GM10847 (cell line): ENCODE measurements around the gene SARDH.

Source experiments
- POLR2A ChIP-seq: IDR thresholded peaks from 2 replicates; pipeline ENCODE4 v1.6.1; 2011; ENCODE audit not compliant: insufficient read length; ENCODE audit errors: extremely low read depth

Gene SARDH

DNA sequence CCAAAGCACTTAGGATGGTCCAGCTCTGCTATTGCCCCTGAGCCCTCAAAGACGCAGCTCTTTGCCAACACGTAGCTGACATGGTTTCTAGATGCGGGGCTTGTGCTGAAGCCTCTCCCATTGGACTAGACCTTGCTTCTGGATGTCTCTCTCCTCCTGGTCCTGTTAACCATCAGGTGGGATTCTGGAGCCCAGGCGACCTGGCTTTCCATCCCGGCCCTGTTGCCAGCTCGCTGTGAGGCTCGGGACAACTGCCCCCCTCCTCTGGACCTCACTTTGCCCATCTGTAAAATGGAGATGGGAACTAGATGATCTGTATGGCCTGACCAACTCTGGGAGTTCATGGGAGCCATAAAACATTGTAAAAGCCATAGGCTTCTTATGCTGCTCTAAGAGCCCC lies 98.0 kb downstream of the SARDH start:
- no peak for TF ChIP-seq POLR2A

DNA sequence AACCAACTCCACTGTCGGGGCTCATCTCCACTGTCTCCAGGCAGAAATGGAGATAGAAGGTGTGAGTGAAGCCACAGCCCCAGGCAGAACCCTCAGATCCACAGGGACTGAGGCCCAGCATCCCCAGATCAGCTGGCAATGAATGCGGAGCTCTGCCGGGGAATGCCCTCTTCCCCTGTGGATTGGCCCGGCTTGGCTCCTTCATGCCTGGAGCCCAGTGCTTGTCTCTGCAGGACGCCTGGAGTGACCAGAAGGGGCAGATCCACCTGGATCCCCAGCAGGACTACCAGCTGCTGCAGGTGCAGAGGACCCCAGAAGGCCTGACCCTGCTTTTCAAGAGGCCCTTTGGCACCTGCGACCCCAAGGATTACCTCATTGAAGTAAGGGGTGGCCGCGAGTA lies 98.5 kb downstream of the SARDH start:
- no peak for TF ChIP-seq POLR2A

DNA sequence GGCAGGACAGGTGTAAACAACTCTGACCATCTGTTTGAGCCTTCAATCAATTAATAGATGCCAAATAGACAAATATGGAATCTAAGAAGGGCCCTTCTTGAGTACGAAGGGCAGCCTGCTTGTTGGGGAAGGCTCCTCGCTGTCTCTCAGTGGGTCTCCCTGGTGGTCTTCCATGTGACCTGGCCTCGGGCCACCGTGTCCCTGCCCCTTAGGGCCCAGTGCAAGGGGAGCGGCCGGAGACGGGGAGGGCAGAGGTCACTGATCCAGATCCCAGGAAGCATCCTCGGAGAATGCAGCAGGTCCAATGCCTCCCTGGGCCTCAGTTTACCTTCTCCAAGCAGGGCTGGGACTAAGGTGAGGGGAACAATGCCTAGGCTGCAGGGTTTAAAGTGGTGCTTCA lies 99.4 kb downstream of the SARDH start:
- no peak for TF ChIP-seq POLR2A

DNA sequence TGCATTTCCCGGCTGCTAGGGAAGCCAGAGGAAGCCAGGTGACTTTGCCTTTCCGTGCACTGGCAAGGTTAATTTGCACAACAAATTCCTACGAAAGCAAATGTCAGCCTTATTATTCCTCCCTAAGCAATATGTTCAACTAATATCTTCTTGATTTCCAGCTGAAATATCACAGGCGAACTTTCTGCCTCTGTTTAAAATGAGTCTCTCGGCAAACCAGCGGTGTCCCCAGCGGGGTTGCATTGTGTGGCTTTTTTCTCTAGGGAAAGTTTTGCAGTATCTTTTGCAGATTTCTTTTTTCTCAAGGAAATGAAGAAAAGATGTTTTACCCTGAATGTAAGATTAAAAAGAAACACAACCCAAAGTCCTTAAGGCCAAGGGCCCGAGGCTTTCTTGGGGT lies 100.1 kb downstream of the SARDH start:
- TF ChIP-seq POLR2A = no peak

DNA sequence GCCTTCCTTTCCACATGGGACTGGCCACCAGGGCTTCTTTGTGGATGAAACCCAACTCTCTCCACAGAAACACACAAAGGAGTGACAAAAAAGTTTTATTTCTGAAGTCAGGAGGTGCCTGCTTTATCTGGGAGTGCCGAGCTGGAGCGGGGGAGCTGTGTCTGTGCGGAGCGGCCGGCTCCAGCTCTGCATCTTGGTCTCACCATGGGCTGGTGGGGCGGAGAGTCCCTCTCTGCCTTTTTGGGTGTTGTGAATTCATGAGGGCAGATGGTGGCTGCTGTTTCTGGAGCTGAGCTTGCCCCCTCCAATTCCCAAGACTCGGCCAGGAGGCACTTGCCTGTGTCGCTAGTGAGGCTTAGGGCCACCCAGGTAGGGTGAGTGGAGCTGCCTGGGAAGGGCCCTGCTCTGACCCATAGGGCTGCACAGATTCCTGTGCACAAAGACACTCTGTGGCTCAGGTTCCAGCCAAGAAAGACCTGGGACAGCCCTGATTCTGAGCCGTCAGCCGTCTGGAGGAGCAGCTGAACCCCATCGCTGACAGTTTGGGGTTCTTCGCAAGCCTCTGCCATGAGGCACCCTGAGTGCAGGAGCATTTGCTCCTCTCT lies 100.6 kb downstream of the SARDH start:
- no peak for TF ChIP-seq POLR2A

DNA sequence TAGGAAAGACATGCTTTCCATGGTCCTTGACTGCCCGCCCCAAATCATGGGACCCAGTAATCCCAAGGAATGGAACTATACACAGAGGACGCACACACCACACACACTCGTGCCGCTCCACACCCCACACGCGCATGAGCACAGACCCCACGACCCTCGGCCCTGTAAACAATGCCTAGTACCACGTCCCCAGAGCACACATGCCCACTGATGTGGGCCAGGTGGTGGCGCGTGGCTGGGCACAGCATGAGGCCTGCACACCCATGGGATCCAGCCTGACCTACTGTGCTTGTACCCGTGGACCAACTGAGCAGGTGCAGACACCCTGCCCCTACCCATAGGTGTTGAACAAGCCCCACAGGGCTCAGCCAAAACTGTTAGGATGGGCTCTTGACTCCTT lies 101.2 kb downstream of the SARDH start:
- no peak for TF ChIP-seq POLR2A

DNA sequence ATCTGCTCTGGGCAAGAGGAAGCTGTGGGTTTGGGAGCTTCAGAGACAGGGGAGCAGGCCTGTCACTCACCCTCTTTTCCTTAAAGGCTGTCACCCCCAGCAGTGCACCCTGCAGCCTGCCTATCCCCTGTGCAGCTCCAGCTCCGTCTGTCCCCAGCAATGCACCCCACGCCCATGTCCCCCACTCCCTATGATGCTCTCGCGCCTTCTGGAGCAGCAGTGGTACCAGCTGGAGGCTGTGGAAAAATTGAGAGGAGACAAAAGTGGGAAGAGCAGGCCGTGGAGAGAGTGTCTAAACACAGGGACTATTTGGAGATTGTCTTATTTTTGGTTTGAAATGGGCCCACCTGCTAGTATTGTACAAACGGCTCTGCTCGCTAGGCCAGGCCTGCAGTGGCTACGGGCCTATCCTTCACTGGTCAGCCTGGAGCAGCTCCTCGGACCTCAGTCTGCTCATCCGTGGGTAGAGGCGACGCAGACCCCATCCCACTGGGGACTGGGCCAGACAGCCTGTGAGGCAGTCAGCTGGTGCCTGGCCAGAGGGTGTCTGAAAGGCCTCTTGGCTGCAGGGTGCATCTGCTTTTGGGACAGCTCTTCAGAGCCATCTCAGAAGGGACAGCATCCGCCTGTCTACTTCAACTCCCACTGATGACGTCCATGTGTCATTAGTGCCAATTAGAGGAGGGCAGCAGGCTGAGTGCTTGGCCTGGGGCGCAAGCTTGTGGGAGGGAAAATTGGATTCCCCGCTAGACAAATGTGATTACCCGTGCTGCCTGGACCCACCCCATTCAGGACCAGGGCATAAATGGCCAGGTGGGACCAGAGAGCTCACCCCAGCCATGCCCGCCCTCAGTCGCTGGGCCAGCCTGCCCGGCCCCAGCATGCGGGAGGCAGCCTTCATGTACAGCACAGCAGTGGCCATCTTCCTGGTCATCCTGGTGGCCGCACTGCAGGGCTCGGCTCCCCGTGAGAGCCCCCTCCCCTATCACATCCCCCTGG lies 102.3 kb downstream of the SARDH start, which contains the start of gene DBH:
TSS of gene DBH (plus strand) at position 831 of the 999 bp plus-strand sequence. CDS start at position 840, 9 bp downstream.
- no peak for TF ChIP-seq POLR2A

DNA sequence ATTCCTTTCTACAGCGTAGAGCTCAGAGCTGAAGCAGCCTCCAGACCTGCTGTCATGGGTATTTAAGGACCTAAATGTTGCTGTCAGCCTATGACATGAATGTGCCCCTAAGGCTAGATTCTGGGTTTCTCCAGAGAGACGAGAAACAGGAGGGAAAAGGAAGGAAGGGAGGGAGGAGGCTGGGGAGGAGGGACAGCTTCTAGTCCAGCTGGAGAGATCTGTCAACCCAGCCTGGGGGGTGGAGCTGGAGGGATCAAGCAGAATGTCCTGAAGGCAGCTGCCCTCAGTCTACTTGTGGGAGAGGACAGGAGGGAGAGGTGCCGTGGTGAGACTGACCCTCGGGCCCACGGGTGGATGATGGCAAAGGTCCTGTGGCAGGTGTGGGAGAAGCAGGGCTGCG lies 103.1 kb downstream of the SARDH start:
- TF ChIP-seq POLR2A = no peak

DNA sequence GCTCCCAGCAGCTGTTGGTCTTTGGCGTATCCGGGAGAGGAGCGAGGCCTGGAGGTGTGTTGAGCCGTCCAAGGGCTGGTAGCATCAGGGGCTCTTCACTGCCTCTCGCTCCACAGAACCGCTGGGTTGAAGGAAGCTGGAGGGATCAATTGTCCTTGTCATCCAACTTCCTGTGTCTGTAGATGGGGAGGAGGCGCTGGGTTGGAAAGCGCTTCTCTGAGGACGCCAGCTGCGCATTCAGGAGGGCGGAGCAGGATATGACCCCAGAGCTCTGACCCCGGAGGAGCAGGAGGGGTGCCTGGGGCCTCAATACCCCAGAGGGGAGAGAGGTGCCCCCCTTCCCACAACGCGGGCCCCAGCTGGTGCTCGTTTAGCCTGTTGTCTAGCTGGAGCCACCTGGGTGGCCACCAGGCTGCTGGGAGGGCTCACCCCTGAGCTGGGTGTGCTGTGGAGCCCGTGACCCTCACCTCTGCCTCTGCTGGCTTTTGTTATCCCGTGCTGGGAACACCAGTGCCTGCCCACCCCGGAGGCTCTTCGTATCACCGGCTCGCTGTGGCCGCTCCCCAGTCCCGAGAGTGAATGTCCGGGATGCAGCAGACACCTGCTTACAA lies 104.0 kb downstream of the SARDH start:
- TF ChIP-seq POLR2A = no peak

DNA sequence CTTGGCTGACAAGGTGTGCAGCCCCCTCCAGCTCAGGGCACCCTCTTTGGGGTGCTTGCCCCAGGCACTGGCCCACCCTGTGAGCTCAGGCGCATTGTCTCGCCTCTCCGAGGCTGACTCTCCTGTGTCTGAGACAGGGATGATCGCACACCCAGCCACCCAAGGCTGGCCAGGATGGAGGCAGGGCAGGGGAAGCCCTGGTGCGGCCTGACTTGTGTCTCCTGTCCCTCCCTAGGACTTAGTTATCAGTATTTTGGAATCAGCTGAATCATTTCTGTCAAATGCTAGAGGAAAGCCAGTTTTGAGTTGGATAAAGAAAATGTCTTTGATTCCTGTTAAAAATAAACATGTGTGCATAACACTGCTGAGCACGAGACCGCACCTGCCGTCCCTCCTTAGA lies 104.5 kb downstream of the SARDH start:
- no peak for TF ChIP-seq POLR2A

DNA sequence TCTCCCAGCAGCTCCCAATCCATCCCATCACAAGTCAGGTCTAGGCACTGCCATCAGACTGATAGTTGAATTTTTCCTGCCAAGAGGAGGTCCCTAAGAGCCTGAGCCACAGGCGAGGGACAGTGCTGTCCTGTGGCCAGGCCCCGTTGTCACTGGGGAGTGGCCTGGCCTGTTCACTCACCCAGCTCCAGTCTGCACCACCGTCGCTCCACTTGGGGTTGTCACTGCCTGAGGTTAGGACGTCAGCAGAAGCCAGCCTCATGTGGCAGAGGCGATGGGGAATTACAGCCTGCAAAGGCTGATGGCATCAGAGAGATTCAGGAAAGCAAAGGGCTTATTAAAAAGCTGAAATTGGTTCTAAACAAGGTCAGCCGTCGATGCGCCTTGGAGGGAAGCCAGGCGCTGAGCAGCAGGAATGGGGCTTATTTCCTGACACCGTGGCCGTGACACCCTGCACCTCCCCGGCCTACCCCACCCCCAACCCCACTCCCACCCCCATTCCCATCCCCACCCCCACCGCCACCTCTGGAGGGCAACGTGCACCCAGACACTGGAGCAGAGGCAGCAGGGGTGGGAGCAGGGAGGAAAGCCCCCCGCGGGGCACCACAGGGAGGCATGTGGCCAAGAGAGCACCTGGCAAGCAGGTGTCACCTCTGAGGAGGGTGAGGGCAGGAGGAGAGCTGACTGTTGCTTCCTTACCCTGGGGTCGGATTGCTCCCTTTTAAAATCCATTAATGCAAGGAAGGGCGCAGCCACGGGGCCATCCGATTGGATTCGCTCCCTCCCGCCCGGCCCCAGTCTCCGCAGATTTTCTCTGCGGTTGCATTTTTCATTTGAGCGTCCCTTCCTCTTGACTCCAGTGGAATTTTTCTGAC lies 105.1 kb downstream of the SARDH start:
- TF ChIP-seq POLR2A = no peak

DNA sequence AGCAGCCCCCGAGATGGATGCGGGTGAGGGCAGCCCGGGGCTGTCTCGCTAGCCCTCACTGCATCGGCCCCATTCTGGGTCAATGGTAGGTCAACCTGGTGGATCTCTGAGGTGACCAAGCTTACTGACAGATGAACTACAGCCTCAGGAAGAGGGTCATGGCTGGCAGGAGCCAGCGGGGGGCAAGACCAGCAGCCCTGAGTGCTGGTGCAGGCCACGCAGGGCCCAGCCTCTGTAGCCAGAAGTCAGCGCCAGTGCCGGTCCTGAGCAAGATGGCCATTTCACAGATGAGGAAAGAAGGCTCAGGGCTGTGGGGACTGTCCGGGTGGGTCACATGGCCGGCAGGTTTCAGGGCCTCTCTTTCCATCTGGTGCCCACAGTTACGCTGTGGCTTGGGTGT lies 107.0 kb downstream of the SARDH start:
- no peak for TF ChIP-seq POLR2A

DNA sequence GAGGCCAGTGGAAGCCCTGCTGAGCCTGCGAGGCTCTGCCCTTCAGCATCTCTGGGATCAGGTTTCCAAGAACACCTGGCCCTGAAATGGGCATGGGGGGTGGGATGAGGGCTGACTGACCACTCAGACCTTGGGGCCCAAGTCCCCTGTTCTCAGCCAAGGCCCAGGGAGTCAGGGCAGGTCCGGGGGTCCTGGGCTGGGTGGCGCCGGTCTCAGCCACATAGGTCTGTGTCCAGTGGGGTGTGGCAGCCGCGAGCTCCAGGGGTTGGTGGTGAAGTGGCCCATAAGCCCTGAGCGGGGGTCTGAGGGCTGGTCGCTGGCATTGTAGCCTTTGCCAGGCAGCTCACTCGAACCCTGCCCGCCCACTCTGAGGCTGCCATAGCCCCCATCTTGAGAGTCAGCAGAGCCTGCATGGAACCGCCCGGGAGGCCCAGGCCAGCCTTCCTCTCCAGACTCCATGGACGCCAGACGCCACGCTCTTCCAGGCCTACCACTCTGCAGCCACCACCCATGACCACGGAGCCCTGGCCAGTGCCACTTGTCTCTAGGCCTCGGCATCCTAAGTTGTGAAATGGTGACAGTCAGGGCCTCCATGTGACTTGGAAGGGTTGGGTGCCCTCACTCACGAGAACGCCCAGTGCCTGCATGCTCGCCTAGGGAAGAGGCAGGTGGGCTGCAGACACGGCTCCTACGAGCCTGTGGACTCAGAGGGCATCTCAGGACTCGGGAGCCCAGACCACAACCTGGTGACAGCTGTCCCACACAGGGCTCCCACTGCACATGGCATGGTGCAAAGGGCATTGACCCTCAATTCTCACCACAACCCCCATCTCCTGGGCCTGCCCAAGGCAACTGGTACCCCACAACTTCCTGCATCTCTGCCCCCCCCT lies 108.7 kb downstream of the SARDH start:
- no peak for TF ChIP-seq POLR2A

DNA sequence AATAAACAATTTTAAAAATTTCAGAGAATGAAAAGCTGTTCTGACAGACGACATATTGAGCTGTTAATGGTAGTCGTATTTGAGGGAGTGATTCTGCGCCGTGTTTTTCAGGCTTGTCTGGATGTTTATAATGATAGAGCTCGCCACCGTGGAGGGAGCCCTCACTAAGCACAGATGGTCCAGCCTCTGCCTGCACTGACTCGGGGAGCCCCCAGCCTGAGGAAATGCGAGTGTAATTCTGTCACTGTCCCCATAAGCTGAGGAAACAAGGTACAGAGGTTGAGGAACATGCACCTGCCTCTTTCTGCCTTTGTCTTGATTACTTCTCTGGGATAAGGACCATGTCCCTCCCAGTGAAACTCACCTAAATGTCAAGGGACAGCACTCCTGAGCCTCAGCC lies 109.4 kb downstream of the SARDH start:
- no peak for TF ChIP-seq POLR2A
